ENCODE measurements around the gene ADGRB2. TPM values are rescaled to one million over a fixed set of nuclear protein-coding genes. Genes with fewer than 3 reads are reported as not detected.

Gene ADGRB2
- total RNA-seq, 4 donors from 2014 or later: 3.3 to 39.1 (median 17.2) TPM

DNA sequence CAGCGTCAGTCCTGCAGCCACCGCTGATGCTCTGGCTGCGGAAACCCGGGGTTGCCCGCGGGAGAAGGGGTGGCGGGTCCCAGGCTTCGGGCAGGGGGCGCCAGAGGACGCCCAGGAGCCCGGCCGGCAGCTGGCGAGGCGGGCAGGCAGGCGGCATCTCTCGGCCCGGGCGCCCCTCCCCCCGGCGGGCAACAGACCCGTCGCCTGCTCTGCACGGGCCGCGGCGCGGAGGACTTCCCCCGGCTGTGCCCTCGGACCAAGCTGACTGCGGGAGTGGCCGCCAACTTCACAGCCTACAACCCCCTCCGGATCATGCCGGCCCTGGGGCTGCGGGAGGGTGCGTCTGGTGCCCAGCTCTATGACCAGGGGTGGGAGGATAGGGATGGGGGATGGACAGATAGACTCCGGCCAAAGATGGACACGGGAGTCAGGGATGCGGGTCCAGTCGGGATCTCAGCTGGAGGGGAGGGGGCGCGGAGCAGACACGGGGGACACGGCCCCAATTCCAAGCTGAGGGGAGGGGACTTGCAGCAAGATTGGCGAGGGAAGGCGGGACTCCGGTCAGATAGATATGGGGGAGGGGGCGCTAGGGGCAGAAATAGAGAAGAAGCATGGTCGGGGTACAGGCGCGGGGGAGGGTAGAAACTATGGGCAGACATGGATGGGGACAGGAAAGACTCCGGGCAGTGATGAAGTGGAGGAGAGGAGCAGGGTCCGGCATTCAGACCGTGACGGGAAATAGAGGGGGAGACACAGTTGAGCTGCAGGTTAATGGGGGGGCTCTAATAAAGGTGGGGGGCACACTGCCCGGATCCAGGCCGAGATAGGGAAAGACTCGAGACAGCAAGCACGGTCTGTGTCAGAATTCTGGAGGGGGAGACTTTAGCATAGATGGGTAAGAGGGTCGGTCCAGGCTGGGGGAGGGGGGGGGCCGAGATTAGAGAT is 1.1 kb downstream of the ADGRB2 start:
- Histone ChIP-seq H3K27me3 (peaks cover 0 to 22% of the 10 kb centered on the region in 2 donors), H3K4me1 (peaks cover 8 to 45% (median 21%) of the 10 kb centered on the region in 4 donors), H3K36me3 (no peaks in the 10 kb centered on the region), H3K27ac (peak overlapping the region in 1 of 4 donors; percentile 36), H3K9me3 (no peaks in the 10 kb centered on the region), H3K4me3 (peak overlapping the region; percentile 38 to 57 (median 51))
- TF ChIP-seq POLR2A (IDR thresholded peaks at IDR 0.05) (no peak), CTCF (IDR thresholded peaks at IDR 0.05) (peak; percentile 44 to 68 (median 58))
- peak; percentile 69 to 82 (median 74) for DNase-seq

- H3K27ac ChIP-seq: no peak overlapping the region
- no peaks in the 10 kb centered on the region for H3K36me3 ChIP-seq
- no peak for DNase-seq
- no peaks in the 10 kb centered on the region for H3K9me3 ChIP-seq
- no peak for TF ChIP-seq CTCF (IDR thresholded peaks at IDR 0.05)
- no peak for TF ChIP-seq POLR2A (IDR thresholded peaks at IDR 0.05)
- peak overlapping the region in 3 of 4 donors; percentile 50 to 57 (median 52) for H3K4me3 ChIP-seq
- H3K27me3 ChIP-seq: peaks cover 0 to 22% of the 10 kb centered on the region in 2 donors
- H3K4me1 ChIP-seq: peaks cover 8 to 45% (median 21%) of the 10 kb centered on the region in 4 donors
Measured at GRCh38 chr1:31762323-31762722, 1.8 kb downstream of the ADGRB2 start.

- TF ChIP-seq CTCF (IDR thresholded peaks at IDR 0.05) (no peak), POLR2A (IDR thresholded peaks at IDR 0.05) (no peak)
- Histone ChIP-seq H3K9me3 (no peaks in the 10 kb centered on the region), H3K36me3 (no peaks in the 10 kb centered on the region), H3K27me3 (peaks cover 0 to 22% of the 10 kb centered on the region in 2 donors), H3K4me1 (peaks cover 8 to 45% (median 21%) of the 10 kb centered on the region in 4 donors), H3K27ac (no peak overlapping the region), H3K4me3 (no peak overlapping the region)
- DNase-seq: no peak
Measured at GRCh38 chr1:31761883-31762282, 2.3 kb downstream of the ADGRB2 start.

DNA sequence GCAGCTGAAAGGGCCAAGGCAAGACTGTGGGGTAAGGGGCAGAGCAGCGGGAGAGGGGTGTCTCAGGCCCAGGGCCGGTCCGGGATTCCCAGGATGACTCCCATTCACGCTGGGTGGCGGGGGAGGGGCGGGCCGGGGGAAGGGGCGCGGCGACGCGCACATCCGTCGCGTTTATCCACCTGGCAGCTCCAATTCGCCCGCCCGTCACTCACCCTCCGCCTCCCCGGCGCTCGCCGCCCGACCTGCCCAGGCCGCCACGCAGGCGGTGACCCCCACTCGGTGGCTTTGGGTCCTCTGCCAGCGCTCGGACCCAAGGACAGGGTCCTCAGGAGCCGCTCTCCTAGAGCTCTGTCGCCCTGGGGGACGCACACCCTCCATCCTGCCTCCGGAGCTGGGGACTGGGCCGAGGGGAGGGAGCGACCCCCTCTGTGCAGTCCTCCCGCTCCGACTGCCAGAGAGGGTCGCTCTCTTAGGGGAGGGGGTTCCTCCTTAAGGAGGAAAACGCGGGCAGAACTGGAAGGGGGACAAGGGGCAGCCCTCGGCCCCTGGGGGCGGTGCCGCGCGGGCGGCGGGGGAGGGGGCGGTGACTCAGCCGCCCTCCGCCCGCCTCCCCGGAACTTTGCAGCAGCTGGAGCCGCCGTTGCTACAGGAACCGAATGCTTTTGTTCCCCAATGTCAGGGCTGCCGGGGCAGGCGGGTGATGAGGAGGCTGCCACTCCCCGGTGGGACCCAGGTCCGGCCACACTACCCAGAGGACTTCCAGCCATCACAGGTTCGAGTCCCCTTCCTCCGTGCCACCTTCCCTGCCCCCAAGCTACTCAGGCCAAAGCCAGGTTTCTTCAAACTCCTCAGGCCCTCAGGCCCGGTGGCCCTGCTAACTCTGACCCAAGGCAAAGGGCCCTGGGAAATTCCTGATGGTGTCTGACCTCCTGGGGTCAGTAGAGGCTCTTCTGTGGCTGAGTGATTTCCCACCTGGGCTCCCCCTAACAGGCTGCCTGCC is 3.4 kb downstream of the ADGRB2 start:
- DNase-seq: peak; percentile 65 to 85 (median 72)
- H3K27ac ChIP-seq: peak overlapping the region in 2 of 4 donors; percentile 31 to 68
- H3K4me3 ChIP-seq: peak overlapping the region; percentile 39 to 62 (median 58)
- H3K27me3 ChIP-seq: peaks cover 0 to 22% of the 10 kb centered on the region in 2 donors
- TF ChIP-seq POLR2A (IDR thresholded peaks at IDR 0.05) (no peak), CTCF (IDR thresholded peaks at IDR 0.05) (no peak)
- H3K9me3 ChIP-seq: no peaks in the 10 kb centered on the region
- H3K4me1 ChIP-seq: peaks cover 8 to 45% (median 21%) of the 10 kb centered on the region in 4 donors
- no peaks in the 10 kb centered on the region for H3K36me3 ChIP-seq
